Activated naive CD4-positive, alpha-beta T cell treated with anti-CD3 and anti-CD28 coated beads, Interleukin-2, amount 50 U/mL, for 24 hours (primary cell): ENCODE results near the gene FOXK2.
"Not testable (repeated sequence)": the region's sequence is repeated elsewhere in the genome, so short reads cannot be mapped to it uniquely, and the experiment has no call there.

ENCODE experiments used
- H3K27ac Mint-ChIP-seq: one replicate; pipeline ENCODE4 v1.8.0; 2021; ENCODE audit warnings: mild to moderate bottlenecking, mixed read lengths
- H3K27me3 Mint-ChIP-seq: one replicate; pipeline ENCODE4 v1.8.0; 2021; ENCODE audit warnings: mixed read lengths
- H3K36me3 Mint-ChIP-seq: one replicate; pipeline ENCODE4 v1.8.0; 2021; ENCODE audit warnings: mixed read lengths
- H3K4me1 Mint-ChIP-seq: one replicate; pipeline ENCODE4 v1.8.0; 2021; ENCODE audit warnings: mixed read lengths
- H3K4me3 Mint-ChIP-seq: one replicate; pipeline ENCODE4 v1.8.0; 2021; ENCODE audit warnings: mild to moderate bottlenecking, mixed read lengths
- H3K9me3 Mint-ChIP-seq: one replicate; pipeline ENCODE4 v1.8.0; 2021; ENCODE audit warnings: mixed read lengths

FOXK2 gene

GRCh38 chr17:82563745-82564144 lies 44.2 kb downstream of the FOXK2 start:
- H3K9me3 Mint-ChIP-seq, H3K27ac Mint-ChIP-seq, H3K4me3 Mint-ChIP-seq, H3K27me3 Mint-ChIP-seq, H3K36me3 Mint-ChIP-seq: not testable (repeated sequence)
- H3K4me1 Mint-ChIP-seq, result peaks cover 32% of the 10 kb centered on the region

- peaks cover 3% of the 10 kb centered on the region for H3K36me3 Mint-ChIP-seq
- H3K27me3 Mint-ChIP-seq, result no peaks in the 10 kb centered on the region
- H3K4me3 Mint-ChIP-seq, result no peak overlapping the region
- peaks cover 28% of the 10 kb centered on the region for H3K4me1 Mint-ChIP-seq
- no peaks in the 10 kb centered on the region for H3K9me3 Mint-ChIP-seq
- no peak overlapping the region for H3K27ac Mint-ChIP-seq
These were observed 44.7 kb downstream of the FOXK2 start for GRCh38 chr17:82564241-82564640.

DNA sequence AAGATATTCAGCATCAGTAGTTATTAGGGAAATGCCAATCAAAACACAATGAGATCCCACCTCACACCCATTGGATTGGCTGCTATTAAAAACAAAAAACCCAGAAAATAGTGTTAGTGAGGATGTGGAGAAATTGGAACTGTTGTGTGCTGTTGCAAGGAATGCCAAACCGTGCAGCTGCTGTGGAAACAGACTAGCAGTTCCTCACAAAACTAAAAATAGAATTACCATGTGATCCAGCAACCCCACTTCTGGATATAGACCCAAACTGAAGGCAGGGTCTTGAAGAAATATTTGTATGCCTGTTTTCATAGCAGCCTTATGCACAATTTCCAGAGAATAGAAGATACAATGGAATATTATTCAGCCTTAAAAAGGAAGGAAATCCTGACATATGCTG lies 46.0 kb downstream of the FOXK2 start:
- Mint-ChIP-seq H3K9me3 (no peaks in the 10 kb centered on the region), H3K4me1 (peaks cover 21% of the 10 kb centered on the region), H3K36me3 (peaks cover 3% of the 10 kb centered on the region), H3K4me3 (no peak overlapping the region), H3K27ac (no peak overlapping the region), H3K27me3 (no peaks in the 10 kb centered on the region)

DNA sequence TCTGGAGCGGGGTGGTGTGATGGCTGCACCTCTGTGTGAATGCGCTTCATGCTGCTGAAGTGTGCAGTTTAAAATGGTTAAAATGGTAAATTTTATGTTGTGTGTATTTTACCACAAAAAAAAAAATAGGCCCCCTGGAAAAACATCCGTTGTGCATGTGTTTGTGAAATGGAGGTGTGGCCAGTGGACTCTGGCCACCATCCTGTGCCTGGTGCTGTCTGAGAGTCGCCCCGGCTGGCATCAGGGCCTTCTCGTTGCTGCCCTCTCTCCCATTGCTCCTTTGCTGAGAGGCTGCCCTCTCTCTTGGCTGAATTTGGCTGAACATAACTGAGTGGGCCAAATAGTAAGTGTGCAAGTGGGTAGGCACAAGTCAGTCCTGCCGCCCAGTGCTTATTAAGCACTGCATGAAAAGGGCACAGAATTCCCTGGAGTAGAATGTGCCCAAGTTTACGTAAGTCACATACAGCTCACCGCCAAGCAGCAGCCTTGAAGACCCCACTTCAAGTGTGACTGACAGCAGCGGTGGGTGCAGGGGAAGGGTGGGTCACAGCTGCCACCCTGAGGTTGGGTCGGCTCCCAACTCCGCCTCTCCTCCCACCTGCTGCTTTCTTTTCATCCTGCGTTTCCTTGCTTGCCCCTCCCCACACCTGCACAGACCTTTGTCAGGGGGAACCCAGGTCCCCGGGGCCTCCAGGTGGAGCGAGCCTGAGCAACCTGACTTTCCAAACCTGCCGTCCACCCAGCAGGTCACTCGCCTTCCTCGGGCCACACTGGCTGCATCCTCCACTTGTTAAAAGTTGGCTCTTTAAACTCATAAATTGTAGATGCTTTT lies 46.8 kb downstream of the FOXK2 start:
- no peak overlapping the region for H3K4me3 Mint-ChIP-seq
- no peaks in the 10 kb centered on the region for H3K27me3 Mint-ChIP-seq
- peaks cover 13% of the 10 kb centered on the region for H3K4me1 Mint-ChIP-seq
- H3K9me3 Mint-ChIP-seq, result no peaks in the 10 kb centered on the region
- no peak overlapping the region for H3K27ac Mint-ChIP-seq
- H3K36me3 Mint-ChIP-seq, result peaks cover 3% of the 10 kb centered on the region

DNA sequence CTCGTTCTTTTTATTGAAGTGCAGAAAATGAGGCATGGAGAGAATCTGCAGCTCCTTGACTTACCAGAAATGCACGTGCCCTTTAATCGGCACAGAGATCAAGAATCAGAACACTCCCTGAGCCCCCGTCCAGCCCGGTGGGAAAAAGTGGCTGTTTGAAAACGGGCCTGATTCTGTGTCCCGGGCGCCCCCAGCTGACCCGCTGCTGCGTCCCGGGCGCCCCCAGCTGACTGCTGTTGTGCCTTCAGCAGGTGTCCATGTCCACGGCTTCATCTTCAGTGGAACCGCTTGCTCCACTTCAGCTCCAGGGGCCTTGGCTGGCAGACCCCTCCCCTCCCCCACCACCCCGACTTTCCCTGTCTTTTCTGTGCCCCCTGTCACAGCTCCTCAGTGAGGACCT lies 47.8 kb downstream of the FOXK2 start:
- Mint-ChIP-seq H3K36me3 (peaks cover 4% of the 10 kb centered on the region), H3K27ac (no peak overlapping the region), H3K9me3 (no peaks in the 10 kb centered on the region), H3K4me1 (peaks cover 5% of the 10 kb centered on the region), H3K27me3 (no peaks in the 10 kb centered on the region), H3K4me3 (no peak overlapping the region)

GRCh38 chr17:82568997-82569393 lies 49.5 kb downstream of the FOXK2 start:
- no peaks in the 10 kb centered on the region for H3K27me3 Mint-ChIP-seq
- no peaks in the 10 kb centered on the region for H3K9me3 Mint-ChIP-seq
- H3K4me3 Mint-ChIP-seq, result no peak overlapping the region
- H3K4me1 Mint-ChIP-seq, result no peaks in the 10 kb centered on the region
- H3K36me3 Mint-ChIP-seq, result peaks cover 7% of the 10 kb centered on the region
- H3K27ac Mint-ChIP-seq, result no peak overlapping the region

- no peaks in the 10 kb centered on the region for H3K9me3 Mint-ChIP-seq
- H3K4me1 Mint-ChIP-seq, result no peaks in the 10 kb centered on the region
- no peaks in the 10 kb centered on the region for H3K27me3 Mint-ChIP-seq
- H3K4me3 Mint-ChIP-seq, result no peak overlapping the region
- H3K27ac Mint-ChIP-seq, result no peak overlapping the region
- peaks cover 7% of the 10 kb centered on the region for H3K36me3 Mint-ChIP-seq
These were observed 50.1 kb downstream of the FOXK2 start for GRCh38 chr17:82569621-82570020.

DNA sequence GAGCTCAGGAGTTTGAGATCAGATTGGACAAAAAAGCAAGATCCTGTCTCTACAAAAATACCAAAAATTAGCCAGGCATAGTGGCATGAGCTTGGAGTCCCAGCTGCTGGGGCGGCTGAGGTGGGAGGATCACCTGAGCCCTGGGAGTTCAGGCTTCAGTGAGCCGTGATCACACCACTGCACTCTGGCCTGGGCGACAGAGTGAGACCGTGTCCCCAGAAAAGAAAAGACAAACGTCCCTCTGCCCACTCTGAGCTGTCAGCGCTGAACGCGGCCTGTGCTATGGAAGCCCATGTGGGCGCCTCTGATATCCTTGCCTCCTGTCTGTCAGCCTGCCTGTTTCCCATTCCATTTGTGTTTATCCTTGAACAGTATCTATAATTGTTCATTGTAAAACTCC lies 50.7 kb downstream of the FOXK2 start:
- H3K9me3 Mint-ChIP-seq, result no peaks in the 10 kb centered on the region
- peaks cover 5% of the 10 kb centered on the region for H3K36me3 Mint-ChIP-seq
- H3K27me3 Mint-ChIP-seq, result no peaks in the 10 kb centered on the region
- H3K27ac Mint-ChIP-seq, result no peak overlapping the region
- H3K4me3 Mint-ChIP-seq, result no peak overlapping the region
- H3K4me1 Mint-ChIP-seq, result no peaks in the 10 kb centered on the region

- no peaks in the 10 kb centered on the region for H3K27me3 Mint-ChIP-seq
- H3K4me3 Mint-ChIP-seq, result no peak overlapping the region
- H3K4me1 Mint-ChIP-seq, result no peaks in the 10 kb centered on the region
- H3K9me3 Mint-ChIP-seq, result no peaks in the 10 kb centered on the region
- H3K36me3 Mint-ChIP-seq, result peaks cover 5% of the 10 kb centered on the region
- no peak overlapping the region for H3K27ac Mint-ChIP-seq
These were observed 52.3 kb downstream of the FOXK2 start for GRCh38 chr17:82571855-82572254.

GRCh38 chr17:82574041-82574440 lies 54.5 kb downstream of the FOXK2 start:
- Mint-ChIP-seq H3K9me3 (no peaks in the 10 kb centered on the region), H3K4me1 (no peaks in the 10 kb centered on the region), H3K27ac (no peak overlapping the region), H3K36me3 (peaks cover 5% of the 10 kb centered on the region), H3K27me3 (no peaks in the 10 kb centered on the region), H3K4me3 (no peak overlapping the region)

GRCh38 chr17:82575581-82576221 lies 56.2 kb downstream of the FOXK2 start:
- H3K27ac Mint-ChIP-seq, H3K4me3 Mint-ChIP-seq, H3K9me3 Mint-ChIP-seq, H3K36me3 Mint-ChIP-seq, H3K27me3 Mint-ChIP-seq, H3K4me1 Mint-ChIP-seq: not testable (repeated sequence)

GRCh38 chr17:82577300-82577699 lies 57.8 kb downstream of the FOXK2 start:
- Mint-ChIP-seq H3K9me3 (no peaks in the 10 kb centered on the region), H3K4me1 (no peaks in the 10 kb centered on the region), H3K27ac (no peak overlapping the region), H3K36me3 (peaks cover 3% of the 10 kb centered on the region), H3K4me3 (no peak overlapping the region), H3K27me3 (no peaks in the 10 kb centered on the region)

GRCh38 chr17:82579969-82580368 lies 60.4 kb downstream of the FOXK2 start:
- H3K4me1 Mint-ChIP-seq, H3K27me3 Mint-ChIP-seq, H3K9me3 Mint-ChIP-seq, H3K27ac Mint-ChIP-seq, H3K4me3 Mint-ChIP-seq, H3K36me3 Mint-ChIP-seq: not testable (repeated sequence)

DNA sequence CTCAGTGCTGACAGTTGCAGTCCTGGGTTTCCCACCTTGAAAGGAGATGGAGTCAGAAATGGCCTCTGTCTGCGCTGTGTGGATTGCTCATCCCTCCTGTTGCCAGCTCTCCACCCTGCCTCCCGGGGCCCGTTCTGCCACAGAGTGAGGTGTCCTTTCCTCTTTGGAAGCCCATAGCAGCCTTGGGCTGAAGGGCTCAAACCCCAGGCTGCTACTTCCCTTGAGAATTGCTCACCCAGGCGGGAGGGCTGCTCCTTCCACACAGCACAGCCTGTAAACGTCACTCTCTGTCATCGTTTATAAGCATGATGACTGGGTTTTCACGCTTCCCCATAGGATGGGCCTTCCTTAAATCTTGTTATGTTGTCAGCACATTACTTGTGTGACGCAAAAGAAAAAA lies 62.7 kb downstream of the FOXK2 start:
- H3K9me3 Mint-ChIP-seq, result no peaks in the 10 kb centered on the region
- no peaks in the 10 kb centered on the region for H3K27me3 Mint-ChIP-seq
- peaks cover 3% of the 10 kb centered on the region for H3K4me1 Mint-ChIP-seq
- no peak overlapping the region for H3K27ac Mint-ChIP-seq
- peaks cover 4% of the 10 kb centered on the region for H3K36me3 Mint-ChIP-seq
- no peak overlapping the region for H3K4me3 Mint-ChIP-seq

- Mint-ChIP-seq H3K4me1 (peaks cover 3% of the 10 kb centered on the region), H3K36me3 (peaks cover 5% of the 10 kb centered on the region), H3K9me3 (no peaks in the 10 kb centered on the region), H3K27ac (no peak overlapping the region), H3K4me3 (no peak overlapping the region), H3K27me3 (no peaks in the 10 kb centered on the region)
These were observed 63.2 kb downstream of the FOXK2 start for GRCh38 chr17:82582709-82583108.

DNA sequence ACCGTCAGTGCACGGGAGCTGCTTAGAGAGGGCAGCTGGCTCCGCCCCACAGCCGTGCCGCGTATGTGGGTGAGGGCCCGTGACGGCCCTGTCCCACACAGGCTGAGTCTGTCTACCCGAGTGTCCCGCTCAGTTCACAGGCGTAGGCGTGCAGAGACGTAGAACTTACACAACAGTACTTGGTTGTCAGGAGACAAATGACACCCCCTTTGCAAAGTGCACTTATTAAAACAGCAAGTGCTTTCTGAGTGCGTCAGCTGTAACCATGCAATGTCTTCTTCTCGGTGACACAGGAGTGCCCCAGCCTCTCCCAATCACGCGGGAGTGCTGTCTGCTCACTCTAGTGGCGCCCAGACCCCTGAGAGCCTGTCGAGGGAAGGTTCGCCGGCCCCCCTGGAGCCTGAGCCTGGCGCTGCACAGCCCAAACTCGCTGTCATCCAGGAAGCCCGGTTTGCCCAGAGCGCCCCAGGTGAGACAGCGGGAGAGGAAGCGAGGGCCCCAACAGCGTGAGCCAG lies 64.2 kb downstream of the FOXK2 start:
- H3K4me1 Mint-ChIP-seq, result peaks cover 3% of the 10 kb centered on the region
- no peaks in the 10 kb centered on the region for H3K27me3 Mint-ChIP-seq
- H3K9me3 Mint-ChIP-seq, result no peaks in the 10 kb centered on the region
- peaks cover 5% of the 10 kb centered on the region for H3K36me3 Mint-ChIP-seq
- no peak overlapping the region for H3K4me3 Mint-ChIP-seq
- H3K27ac Mint-ChIP-seq, result no peak overlapping the region
